GM13977 (cell line): ENCODE results near the gene ATP13A2.

Source experiments
- DNase-seq: peaks from one replicate; pipeline ENCODE4 v3.0.0; 2012; ENCODE audit warnings: low spot score
- CTCF ChIP-seq: IDR thresholded peaks from 2 replicates; pipeline ENCODE4 v1.5.1; 2012; ENCODE audit warnings: mild to moderate bottlenecking, control low read depth; ENCODE audit not compliant: insufficient read depth; ENCODE audit errors: extremely low read depth, missing control alignments
- in situ Hi-C: fragments of 300-500 bp; cut with MboI; formaldehyde crosslinking; loops from one replicate; pipeline ENCODE4 v1.12.0; 2022; ENCODE audit warnings: low sequenced_read_pairs, low pct_unique_long_range_greater_than_20kb, mixed read lengths, inconsistent platforms; ENCODE audit not compliant: unreplicated experiment

The ATP13A2 gene

GRCh38 chr1:17014671-17015567 is 3.2 kb upstream of the ATP13A2 start:
- in situ Hi-C loops: no loop called here
- TF ChIP-seq CTCF: no peak

GRCh38 chr1:17013491-17014320 is 2.0 kb upstream of the ATP13A2 start:
- in situ Hi-C loops: no loop called here
- no peak for DNase-seq
- TF ChIP-seq CTCF: no peak

More at GRCh38 chr1:17014671-17015567, 3.2 kb upstream of the ATP13A2 start:
- no peak for DNase-seq

- DNase-seq: no peak
- in situ Hi-C loops: no loop called here
- no peak for TF ChIP-seq CTCF
These were observed 1.2 kb upstream of the ATP13A2 start for GRCh38 chr1:17012775-17013490.

- no peak for TF ChIP-seq CTCF
- in situ Hi-C loops: no loop called here
- peak; percentile 59 for DNase-seq
These were observed 663 bp downstream of the ATP13A2 start for GRCh38 chr1:17011092-17011438.

GRCh38 chr1:17009706-17010105 is 2.0 kb downstream of the ATP13A2 start:
- peak; percentile 25 for DNase-seq
- no peak for TF ChIP-seq CTCF

GRCh38 chr1:17008208-17008855 is 3.4 kb downstream of the ATP13A2 start:
- TF ChIP-seq CTCF: no peak
- DNase-seq: no peak
- in situ Hi-C loops: no loop called here

More at GRCh38 chr1:17009706-17010105, 2.0 kb downstream of the ATP13A2 start:
- in situ Hi-C loops: no loop called here
